GM21515 (cell line): ENCODE results near the gene PDCD1LG2.
"Not testable (repeated sequence)": the region's sequence is repeated elsewhere in the genome, so short reads cannot be mapped to it uniquely, and the experiment has no call there.

ENCODE experiments used
- ATAC-seq: cut with Tn5 transposase; IDR thresholded peaks from one replicate; pipeline ENCODE4 v1.9.1; 2021; ENCODE audit not compliant: unreplicated experiment

The PDCD1LG2 gene

DNA sequence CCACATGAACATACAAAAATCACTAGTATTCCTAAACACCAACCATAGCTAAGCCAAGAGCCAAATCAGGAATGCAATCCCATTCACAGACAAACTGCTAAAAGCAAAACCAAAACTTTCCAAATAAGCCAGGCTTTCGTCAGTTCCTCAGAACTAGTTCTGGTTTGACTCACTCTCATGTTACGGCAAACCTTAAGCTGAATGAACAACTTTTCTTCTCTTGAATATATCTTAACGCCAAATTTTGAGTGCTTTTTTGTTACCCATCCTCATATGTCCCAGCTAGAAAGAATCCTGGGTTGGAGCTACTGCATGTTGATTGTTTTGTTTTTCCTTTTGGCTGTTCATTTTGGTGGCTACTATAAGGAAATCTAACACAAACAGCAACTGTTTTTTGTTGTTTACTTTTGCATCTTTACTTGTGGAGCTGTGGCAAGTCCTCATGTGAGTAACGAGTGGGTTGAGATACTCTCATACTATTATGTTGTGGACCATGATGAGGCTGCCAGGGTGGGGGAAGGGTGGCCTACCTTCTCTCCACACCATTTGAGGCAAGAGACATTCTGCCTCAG is at the start of gene PDCD1LG2:
Gene PDCD1LG2, plus strand, starts transcription at position 172 of the 572 bp plus-strand sequence. CDS start 12,016 bp downstream, outside the sequence.
- ATAC-seq = peak; percentile 79

- ATAC-seq = not testable (repeated sequence)
These were observed 45.5 kb upstream of the PDCD1LG2 start for GRCh38 chr9:5464831-5465330.

DNA sequence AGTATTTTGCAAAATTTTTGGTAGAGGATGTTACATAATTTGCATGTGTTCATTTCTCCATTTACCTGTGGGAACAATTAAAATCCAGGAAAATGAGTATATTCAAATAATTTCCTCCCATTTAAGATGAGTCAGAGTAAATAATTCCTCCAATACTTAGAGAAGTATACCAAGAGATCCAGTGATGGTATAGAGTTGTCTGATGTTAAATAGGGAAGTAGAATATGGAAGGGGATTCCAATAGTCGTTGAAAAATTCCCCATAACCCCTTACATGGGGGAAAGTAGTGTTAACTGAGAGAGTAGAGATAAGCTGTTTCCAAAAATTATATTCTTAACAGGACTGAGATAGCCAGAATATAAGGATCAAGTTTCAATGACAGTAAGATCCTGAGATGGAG is 44.3 kb upstream of the PDCD1LG2 start:
- ATAC-seq = no peak

GRCh38 chr9:5466766-5467165 is 43.6 kb upstream of the PDCD1LG2 start:
- no peak for ATAC-seq

DNA sequence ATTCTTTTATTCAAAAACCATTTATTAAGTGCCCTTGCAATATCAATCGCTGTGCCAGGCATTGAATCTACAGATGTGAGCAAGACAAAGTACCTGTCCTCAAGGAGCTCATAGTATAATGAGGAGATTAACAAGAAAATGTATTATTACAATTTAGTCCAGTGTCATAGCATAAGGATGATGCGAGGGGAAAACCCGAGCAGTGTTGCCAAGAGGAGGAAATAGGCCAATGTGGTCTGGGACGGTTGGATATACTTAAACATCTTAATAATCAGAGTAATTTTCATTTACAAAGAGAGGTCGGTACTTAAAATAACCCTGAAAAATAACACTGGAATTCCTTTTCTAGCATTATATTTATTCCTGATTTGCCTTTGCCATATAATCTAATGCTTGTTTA is 41.5 kb upstream of the PDCD1LG2 start:
- no peak for ATAC-seq

- ATAC-seq = no peak
These were observed 40.2 kb upstream of the PDCD1LG2 start for GRCh38 chr9:5470122-5470521.

GRCh38 chr9:5470816-5471215 is 39.5 kb upstream of the PDCD1LG2 start:
- ATAC-seq = no peak

DNA sequence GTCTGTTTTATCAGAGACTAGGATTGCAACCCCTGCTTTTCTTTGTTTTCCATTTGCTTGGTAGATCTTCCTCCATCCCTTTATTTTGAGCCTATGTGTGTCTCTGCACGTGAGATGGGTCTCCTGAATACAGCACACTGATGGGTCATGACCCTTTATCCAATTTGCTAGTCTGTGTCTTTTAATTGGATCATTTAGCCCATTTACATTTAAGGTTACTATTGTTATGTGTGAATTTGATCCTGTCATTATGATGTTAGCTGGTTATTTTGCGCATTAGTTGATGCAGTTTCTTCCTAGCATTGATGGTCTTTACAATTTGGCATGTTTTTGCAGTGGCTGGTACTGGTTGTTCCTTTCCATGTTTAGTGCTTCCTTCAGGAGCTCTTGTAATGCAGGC is 34.7 kb upstream of the PDCD1LG2 start:
- not testable (repeated sequence) for ATAC-seq

DNA sequence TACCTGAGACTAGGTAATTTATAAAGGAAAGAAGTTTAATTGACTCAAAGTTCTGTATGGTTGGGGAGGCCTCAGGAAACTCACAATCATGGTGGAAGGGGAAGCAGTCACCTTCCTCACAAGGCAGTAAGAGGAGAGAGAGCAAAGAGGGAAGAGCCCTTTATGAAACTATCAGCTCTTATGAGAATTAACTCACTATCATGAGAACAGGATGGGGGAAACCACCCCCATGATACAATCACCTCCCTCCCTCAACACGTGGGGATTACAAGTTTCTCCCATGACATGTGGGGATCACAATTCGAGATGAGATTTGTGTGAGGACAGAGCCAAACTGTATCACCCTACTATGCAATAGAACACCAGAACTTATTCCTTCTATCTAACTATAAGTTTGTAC is 32.1 kb upstream of the PDCD1LG2 start:
- no peak for ATAC-seq

DNA sequence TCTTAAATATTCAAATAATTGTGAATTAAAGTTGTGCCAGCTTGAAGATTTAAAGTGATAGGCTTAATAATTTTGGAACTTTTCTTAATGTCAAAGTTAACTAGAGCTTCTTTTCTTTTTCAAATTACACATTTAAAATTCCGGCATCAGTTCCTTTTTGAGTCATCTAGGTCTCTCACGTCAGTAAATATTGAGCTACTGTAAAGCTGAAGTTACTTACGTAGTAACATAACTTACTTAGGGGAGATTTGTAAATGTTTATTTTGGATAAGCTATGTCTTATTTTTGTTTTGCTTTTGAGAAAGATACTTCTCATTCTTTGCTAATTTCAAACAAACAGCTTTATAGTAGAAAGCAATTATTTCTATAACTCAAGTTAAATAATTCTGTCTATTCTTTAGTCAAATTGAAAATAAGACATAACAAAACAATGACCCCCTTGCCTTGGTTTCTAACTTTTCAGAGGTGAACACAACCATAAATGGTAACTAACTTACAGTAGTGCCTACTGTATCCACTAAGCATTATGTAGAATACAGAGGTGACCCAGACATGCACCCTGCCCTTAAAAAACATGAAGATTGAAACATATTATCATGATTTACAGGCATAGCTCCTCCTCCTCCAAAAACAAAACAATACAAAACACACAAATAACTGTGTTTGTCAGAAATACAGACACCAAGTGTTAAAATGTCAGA is 30.2 kb upstream of the PDCD1LG2 start:
- no peak for ATAC-seq

DNA sequence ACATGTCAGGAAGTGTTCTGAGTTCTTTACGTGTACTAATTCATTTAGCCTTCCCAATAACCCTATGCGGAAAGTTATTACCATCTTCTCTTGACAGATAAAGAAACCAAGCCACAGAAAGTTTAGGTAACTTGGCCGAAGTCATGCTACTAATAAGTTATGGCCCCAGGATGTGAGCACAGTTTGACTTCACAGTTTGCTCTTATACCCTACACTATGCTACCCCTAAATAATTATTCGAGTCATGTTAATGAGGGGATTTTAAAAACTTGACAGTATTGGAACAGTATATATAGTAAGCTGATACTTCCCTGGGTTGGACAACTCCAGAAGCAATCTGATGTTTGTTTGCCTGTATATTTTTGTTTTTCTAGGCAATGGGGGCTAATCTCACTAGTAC is 29.4 kb upstream of the PDCD1LG2 start:
- no peak for ATAC-seq

DNA sequence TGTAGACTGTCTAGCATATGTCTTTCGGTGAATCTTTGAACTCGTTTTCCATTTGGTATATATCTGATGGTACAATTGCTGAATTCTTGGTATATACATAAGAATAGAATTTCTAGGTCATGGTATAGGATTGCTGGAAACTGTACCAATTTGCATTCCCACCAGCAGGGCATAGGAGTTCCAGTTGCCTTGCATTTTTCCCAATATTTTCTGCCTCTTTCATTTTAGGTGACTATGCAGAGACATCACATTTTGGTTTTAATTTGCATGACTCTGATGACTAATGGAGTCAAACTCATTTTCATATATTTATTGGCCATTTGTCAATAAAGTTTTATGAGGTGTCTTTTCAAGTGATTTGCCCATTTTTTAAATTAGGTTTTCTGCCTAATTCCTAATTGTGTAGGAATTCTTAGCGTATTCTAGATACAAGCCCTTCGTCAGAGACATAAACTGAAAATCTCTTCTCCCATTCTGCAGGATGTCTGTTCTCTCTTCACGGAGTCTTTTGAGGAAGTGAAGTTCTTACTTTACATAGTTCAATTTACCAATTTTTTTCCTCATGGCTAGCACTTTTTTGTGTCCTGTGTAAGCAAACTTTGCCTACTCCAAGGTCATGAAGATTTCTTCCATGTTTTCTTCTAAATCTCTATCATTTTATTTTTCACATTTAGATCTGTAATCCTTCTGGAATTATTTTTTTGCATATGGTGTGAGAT is 28.9 kb upstream of the PDCD1LG2 start:
- no peak for ATAC-seq

DNA sequence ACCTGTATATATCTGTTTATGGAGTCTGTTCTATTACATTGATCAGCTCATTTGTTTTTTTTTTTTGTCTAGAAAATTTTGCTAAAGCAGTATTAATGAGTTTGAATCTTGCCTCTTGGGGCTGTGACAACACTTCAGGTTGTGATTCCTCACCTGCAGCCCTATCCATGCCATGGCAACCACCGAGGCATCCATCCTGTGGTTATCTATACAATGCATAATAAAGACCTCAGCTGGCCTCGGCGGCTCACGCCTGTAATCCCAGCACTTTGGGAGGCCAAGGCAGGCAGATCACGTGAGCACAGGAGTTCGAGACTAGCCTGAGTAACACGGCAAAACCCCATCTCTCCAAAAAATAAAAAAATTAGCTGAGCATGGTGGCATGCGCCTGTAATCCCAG is 28.1 kb upstream of the PDCD1LG2 start:
- no peak for ATAC-seq

DNA sequence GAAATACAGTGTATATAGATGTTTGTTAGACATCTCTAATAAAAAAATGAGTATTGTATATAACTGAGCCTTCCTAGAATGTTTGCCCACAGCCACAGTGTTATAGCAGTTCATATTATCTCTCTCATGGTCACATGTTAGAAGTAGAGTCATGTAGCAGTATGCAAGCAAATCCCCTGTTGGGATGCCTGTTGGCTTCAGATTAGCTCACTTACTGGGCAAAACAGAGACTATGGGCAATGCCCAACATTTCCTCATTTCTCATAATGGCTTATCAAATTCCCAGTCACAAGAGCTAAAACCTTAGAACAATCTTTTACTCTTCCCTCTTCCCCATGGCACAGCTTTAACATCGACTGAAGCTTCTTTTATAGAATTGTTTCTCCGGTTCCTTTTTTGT is 27.0 kb upstream of the PDCD1LG2 start:
- ATAC-seq = no peak

- ATAC-seq = no peak
These were observed 24.8 kb upstream of the PDCD1LG2 start for GRCh38 chr9:5485378-5486085.

GRCh38 chr9:5486988-5487387 is 23.3 kb upstream of the PDCD1LG2 start:
- no peak for ATAC-seq

GRCh38 chr9:5488221-5489008 is 21.9 kb upstream of the PDCD1LG2 start:
- no peak for ATAC-seq

DNA sequence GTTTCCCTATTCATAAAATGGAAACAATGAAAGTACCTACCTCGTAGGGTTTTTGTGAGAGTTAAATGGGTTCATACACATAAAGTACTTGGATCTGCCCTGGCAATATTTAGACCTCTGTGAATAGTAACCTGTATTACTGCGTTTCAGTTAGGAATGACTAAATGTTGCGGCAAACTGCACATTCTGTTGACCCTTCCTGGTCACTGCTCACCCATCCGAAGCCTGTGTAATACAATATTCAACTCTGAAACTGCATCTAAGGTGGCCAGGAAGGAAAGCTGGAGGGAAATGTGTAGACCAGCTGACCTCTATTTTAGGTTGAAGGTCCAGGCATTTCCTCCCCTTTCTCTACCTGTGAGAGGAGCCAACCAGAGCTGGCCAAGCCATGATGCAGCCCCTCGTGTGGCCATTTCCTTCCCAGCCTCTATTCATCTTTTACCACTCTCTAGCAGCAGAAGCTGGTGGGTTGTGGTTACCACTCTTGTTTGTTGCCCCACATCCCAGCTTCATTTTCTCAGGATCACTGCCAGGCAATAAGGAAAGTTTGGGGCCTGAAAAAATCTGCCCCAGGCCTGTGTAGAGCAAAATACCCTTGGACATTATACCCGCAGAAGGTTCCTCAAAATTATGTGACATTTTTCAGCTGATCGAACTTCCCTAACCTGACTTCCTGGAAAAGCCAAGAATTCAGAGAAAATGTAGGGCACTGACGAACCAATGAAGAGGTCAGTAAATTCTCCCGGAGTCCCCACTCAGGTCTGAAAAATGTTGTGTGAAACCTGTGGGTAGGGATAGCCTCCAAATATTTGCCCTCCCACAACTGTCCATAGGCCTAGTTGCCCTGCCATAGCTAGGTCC is 20.5 kb upstream of the PDCD1LG2 start:
- ATAC-seq = no peak

- no peak for ATAC-seq
These were observed 17.2 kb upstream of the PDCD1LG2 start for GRCh38 chr9:5492965-5493678.
